ENCODE results near the gene EGF. TPM values are rescaled to one million over a fixed set of nuclear protein-coding genes. Genes with fewer than 3 reads are reported as not detected.
"Not testable (repeated sequence)": the region's sequence is repeated elsewhere in the genome, so short reads cannot be mapped to it uniquely, and the experiment has no call there.

EGF gene
- total and polyA plus RNA-seq, 5 donors from 2014 or later = 2.1 TPM; not detected in 4

GRCh38 chr4:109916027-109916409, 3.3 kb downstream of the EGF start:
- no peak for DNase-seq
- peaks cover 31% of the 10 kb centered on the region for H3K27me3 Mint-ChIP-seq
- H3K4me3 Mint-ChIP-seq = no peak overlapping the region
- Histone ChIP-seq H3K27me3 (ENCODE audit: control insufficient read depth, insufficient read depth, low read length) (peaks cover 8% of the 10 kb centered on the region), H3K4me1 (ENCODE audit: control insufficient read depth, insufficient read depth, low read length, poor library complexity, severe bottlenecking) (no peaks in the 10 kb centered on the region), H3K9me3 (ENCODE audit: control insufficient read depth in 2 of 2, low read length in 2 of 2) (no peaks in the 10 kb centered on the region), H3K36me3 (ENCODE audit: control insufficient read depth, insufficient read depth, low read length) (no peaks in the 10 kb centered on the region), H3K4me3 (ENCODE audit: low read depth, low read length) (no peak overlapping the region), H3K27ac (ENCODE audit: insufficient read depth, low read length, poor library complexity, severe bottlenecking) (no peak overlapping the region)
- ATAC-seq (ENCODE audit: low read depth in 2 of 2) = no peak
- H3K4me1 Mint-ChIP-seq = no peaks in the 10 kb centered on the region
- no peaks in the 10 kb centered on the region for H3K9me3 Mint-ChIP-seq
- no peaks in the 10 kb centered on the region for H3K36me3 Mint-ChIP-seq
- H3K27ac Mint-ChIP-seq = no peak overlapping the region

GRCh38 chr4:109921384-109921808, 8.7 kb downstream of the EGF start:
- H3K27ac Mint-ChIP-seq = no peak overlapping the region
- Histone ChIP-seq H3K4me1 (ENCODE audit: control insufficient read depth, insufficient read depth, low read length, poor library complexity, severe bottlenecking) (no peaks in the 10 kb centered on the region), H3K27ac (ENCODE audit: insufficient read depth, low read length, poor library complexity, severe bottlenecking) (no peak overlapping the region), H3K4me3 (ENCODE audit: low read depth, low read length) (no peak overlapping the region), H3K36me3 (ENCODE audit: control insufficient read depth, insufficient read depth, low read length) (no peaks in the 10 kb centered on the region), H3K27me3 (ENCODE audit: control insufficient read depth, insufficient read depth, low read length) (peaks cover 2% of the 10 kb centered on the region), H3K9me3 (ENCODE audit: control insufficient read depth in 2 of 2, low read length in 2 of 2) (no peaks in the 10 kb centered on the region)
- no peak for ATAC-seq (ENCODE audit: low read depth in 2 of 2)
- no peak overlapping the region for H3K4me3 Mint-ChIP-seq
- H3K4me1 Mint-ChIP-seq = no peaks in the 10 kb centered on the region
- no peaks in the 10 kb centered on the region for H3K36me3 Mint-ChIP-seq
- H3K9me3 Mint-ChIP-seq = no peaks in the 10 kb centered on the region
- DNase-seq = no peak
- peaks cover 14% of the 10 kb centered on the region for H3K27me3 Mint-ChIP-seq

- Mint-ChIP-seq H3K4me3 (no peak overlapping the region), H3K9me3 (no peaks in the 10 kb centered on the region), H3K27me3 (peaks cover 5% of the 10 kb centered on the region), H3K36me3 (no peaks in the 10 kb centered on the region), H3K4me1 (no peaks in the 10 kb centered on the region), H3K27ac (no peak overlapping the region)
- Histone ChIP-seq H3K27me3 (ENCODE audit: control insufficient read depth, insufficient read depth, low read length) (peaks cover 2% of the 10 kb centered on the region), H3K4me3 (ENCODE audit: low read depth, low read length) (no peak overlapping the region), H3K9me3 (ENCODE audit: control insufficient read depth in 2 of 2, low read length in 2 of 2) (no peaks in the 10 kb centered on the region), H3K36me3 (ENCODE audit: control insufficient read depth, insufficient read depth, low read length) (no peaks in the 10 kb centered on the region), H3K4me1 (ENCODE audit: control insufficient read depth, insufficient read depth, low read length, poor library complexity, severe bottlenecking) (no peaks in the 10 kb centered on the region), H3K27ac (ENCODE audit: insufficient read depth, low read length, poor library complexity, severe bottlenecking) (no peak overlapping the region)
- ATAC-seq (ENCODE audit: low read depth in 2 of 2) (no peak), DNase-seq (no peak)
Observed at GRCh38 chr4:109925396-109925795, 12.7 kb downstream of the EGF start.

- H3K4me3 ChIP-seq (ENCODE audit: low read depth, low read length) = no peak overlapping the region
- no peaks in the 10 kb centered on the region for H3K27me3 ChIP-seq (ENCODE audit: control insufficient read depth, insufficient read depth, low read length)
- no peak overlapping the region for H3K4me3 Mint-ChIP-seq
- no peaks in the 10 kb centered on the region for H3K4me1 ChIP-seq (ENCODE audit: control insufficient read depth, insufficient read depth, low read length, poor library complexity, severe bottlenecking)
- no peaks in the 10 kb centered on the region for H3K9me3 Mint-ChIP-seq
- no peaks in the 10 kb centered on the region for H3K36me3 ChIP-seq (ENCODE audit: control insufficient read depth, insufficient read depth, low read length)
- H3K4me1 Mint-ChIP-seq = no peaks in the 10 kb centered on the region
- no peaks in the 10 kb centered on the region for H3K36me3 Mint-ChIP-seq
- ATAC-seq (ENCODE audit: low read depth in 2 of 2) (no peak), DNase-seq (no peak)
- H3K9me3 ChIP-seq (ENCODE audit: control insufficient read depth in 2 of 2, low read length in 2 of 2) = no peaks in the 10 kb centered on the region
- H3K27me3 Mint-ChIP-seq = peaks cover 5% of the 10 kb centered on the region
- H3K27ac ChIP-seq (ENCODE audit: insufficient read depth, low read length, poor library complexity, severe bottlenecking) = no peak overlapping the region
- no peak overlapping the region for H3K27ac Mint-ChIP-seq
Observed at GRCh38 chr4:109928327-109929045, 15.8 kb downstream of the EGF start.

- ATAC-seq (ENCODE audit: low read depth in 2 of 2) (no peak), DNase-seq (no peak)
- peaks cover 0 to 4% (median 0%) of the 10 kb centered on the region in 7 donors for H3K9me3 Mint-ChIP-seq
- Histone ChIP-seq H3K4me3 (ENCODE audit: low read depth, low read length) (no peak overlapping the region), H3K9me3 (ENCODE audit: control insufficient read depth in 2 of 2, low read length in 2 of 2) (no peaks in the 10 kb centered on the region), H3K27ac (ENCODE audit: insufficient read depth, low read length, poor library complexity, severe bottlenecking) (no peak overlapping the region), H3K4me1 (ENCODE audit: control insufficient read depth, insufficient read depth, low read length, poor library complexity, severe bottlenecking) (no peaks in the 10 kb centered on the region), H3K36me3 (ENCODE audit: control insufficient read depth, insufficient read depth, low read length) (no peaks in the 10 kb centered on the region), H3K27me3 (ENCODE audit: control insufficient read depth, insufficient read depth, low read length) (no peaks in the 10 kb centered on the region)
- H3K27ac Mint-ChIP-seq = no peak overlapping the region
- no peaks in the 10 kb centered on the region for H3K27me3 Mint-ChIP-seq
- H3K4me1 Mint-ChIP-seq = no peaks in the 10 kb centered on the region
- H3K36me3 Mint-ChIP-seq = no peaks in the 10 kb centered on the region
- no peak overlapping the region for H3K4me3 Mint-ChIP-seq
Observed at GRCh38 chr4:109930464-109930863, 17.8 kb downstream of the EGF start.

GRCh38 chr4:109930872-109931271, 18.2 kb downstream of the EGF start:
- H3K27ac ChIP-seq (ENCODE audit: insufficient read depth, low read length, poor library complexity, severe bottlenecking) = no peak overlapping the region
- Mint-ChIP-seq H3K9me3 (peaks cover 0 to 4% (median 0%) of the 10 kb centered on the region in 7 donors), H3K27ac (no peak overlapping the region), H3K4me1 (no peaks in the 10 kb centered on the region), H3K27me3 (no peaks in the 10 kb centered on the region), H3K36me3 (no peaks in the 10 kb centered on the region), H3K4me3 (no peak overlapping the region)
- H3K27me3 ChIP-seq (ENCODE audit: control insufficient read depth, insufficient read depth, low read length) = no peaks in the 10 kb centered on the region
- no peak overlapping the region for H3K4me3 ChIP-seq (ENCODE audit: low read depth, low read length)
- H3K4me1 ChIP-seq (ENCODE audit: control insufficient read depth, insufficient read depth, low read length, poor library complexity, severe bottlenecking) = no peaks in the 10 kb centered on the region
- H3K36me3 ChIP-seq (ENCODE audit: control insufficient read depth, insufficient read depth, low read length) = no peaks in the 10 kb centered on the region
- DNase-seq (no peak), ATAC-seq (ENCODE audit: low read depth in 2 of 2) (no peak)
- H3K9me3 ChIP-seq (ENCODE audit: control insufficient read depth in 2 of 2, low read length in 2 of 2) = no peaks in the 10 kb centered on the region

- H3K4me1 ChIP-seq (ENCODE audit: control insufficient read depth, insufficient read depth, low read length, poor library complexity, severe bottlenecking) = no peaks in the 10 kb centered on the region
- no peak overlapping the region for H3K4me3 Mint-ChIP-seq
- H3K27me3 Mint-ChIP-seq = no peaks in the 10 kb centered on the region
- H3K9me3 Mint-ChIP-seq = peaks cover 0 to 4% (median 0%) of the 10 kb centered on the region in 7 donors
- no peaks in the 10 kb centered on the region for H3K4me1 Mint-ChIP-seq
- no peaks in the 10 kb centered on the region for H3K36me3 Mint-ChIP-seq
- H3K36me3 ChIP-seq (ENCODE audit: control insufficient read depth, insufficient read depth, low read length) = no peaks in the 10 kb centered on the region
- H3K9me3 ChIP-seq (ENCODE audit: control insufficient read depth in 2 of 2, low read length in 2 of 2) = no peaks in the 10 kb centered on the region
- no peak for ATAC-seq (ENCODE audit: low read depth in 2 of 2)
- no peak overlapping the region for H3K27ac ChIP-seq (ENCODE audit: insufficient read depth, low read length, poor library complexity, severe bottlenecking)
- DNase-seq = no peak
- no peaks in the 10 kb centered on the region for H3K27me3 ChIP-seq (ENCODE audit: control insufficient read depth, insufficient read depth, low read length)
- no peak overlapping the region for H3K4me3 ChIP-seq (ENCODE audit: low read depth, low read length)
- no peak overlapping the region for H3K27ac Mint-ChIP-seq
Observed at GRCh38 chr4:109931318-109931717, 18.6 kb downstream of the EGF start.

- not testable (repeated sequence) for H3K4me3 Mint-ChIP-seq; H3K27ac Mint-ChIP-seq; H3K27me3 ChIP-seq (ENCODE audit: control insufficient read depth, insufficient read depth, low read length); H3K27me3 Mint-ChIP-seq; H3K36me3 Mint-ChIP-seq; H3K4me3 ChIP-seq (ENCODE audit: low read depth, low read length); H3K36me3 ChIP-seq (ENCODE audit: control insufficient read depth, insufficient read depth, low read length); H3K9me3 Mint-ChIP-seq; H3K27ac ChIP-seq (ENCODE audit: insufficient read depth, low read length, poor library complexity, severe bottlenecking); H3K4me1 ChIP-seq (ENCODE audit: control insufficient read depth, insufficient read depth, low read length, poor library complexity, severe bottlenecking); DNase-seq; H3K4me1 Mint-ChIP-seq; ATAC-seq (ENCODE audit: low read depth in 2 of 2); H3K9me3 ChIP-seq (ENCODE audit: control insufficient read depth in 2 of 2, low read length in 2 of 2)
Observed at GRCh38 chr4:109937352-109937751, 24.7 kb downstream of the EGF start.
